ENCODE results near the gene NAAA.

NAAA gene

GRCh38 chr4:75889537-75890199 is 51.1 kb downstream of the NAAA start:
- ATAC-seq, result no peak
- TF ChIP-seq SNAI2 (CRISPR knock-in tag; IDR thresholded peaks at IDR 0.05), result no peak

GRCh38 chr4:75886104-75886503 is 54.7 kb downstream of the NAAA start:
- ATAC-seq, result no peak
- TF ChIP-seq ARNTL (CRISPR knock-in tag; IDR thresholded peaks at IDR 0.05; ENCODE audit: borderline replicate concordance, low read depth) (no peak), PPARA (CRISPR knock-in tag; IDR thresholded peaks at IDR 0.05; ENCODE audit: borderline replicate concordance) (no peak), TCF4 (CRISPR knock-in tag; IDR thresholded peaks at IDR 0.05; ENCODE audit: borderline replicate concordance) (no peak), TOX (CRISPR knock-in tag; IDR thresholded peaks at IDR 0.05; ENCODE audit: borderline replicate concordance) (no peak), CSRNP3 (CRISPR knock-in tag; IDR thresholded peaks at IDR 0.05) (no peak), PATZ1 (CRISPR knock-in tag; IDR thresholded peaks at IDR 0.05; ENCODE audit: borderline replicate concordance) (no peak)

- ATAC-seq, result no peak
- TF ChIP-seq ZNF70 (CRISPR knock-in tag; IDR thresholded peaks at IDR 0.05) (no peak), CREB5 (CRISPR knock-in tag; IDR thresholded peaks at IDR 0.05; ENCODE audit: low read depth) (no peak), POU6F1 (CRISPR knock-in tag; IDR thresholded peaks at IDR 0.05; ENCODE audit: borderline replicate concordance, low read depth) (no peak), ZC3H10 (CRISPR knock-in tag; IDR thresholded peaks at IDR 0.05) (no peak), OSR1 (CRISPR knock-in tag; IDR thresholded peaks at IDR 0.05) (no peak), ARNTL (CRISPR knock-in tag; IDR thresholded peaks at IDR 0.05; ENCODE audit: borderline replicate concordance, low read depth) (no peak), RARB (CRISPR knock-in tag; IDR thresholded peaks at IDR 0.05) (no peak), TCF4 (CRISPR knock-in tag; IDR thresholded peaks at IDR 0.05; ENCODE audit: borderline replicate concordance) (no peak), ZNF565 (CRISPR knock-in tag; conservative IDR thresholded peaks at IDR 0.05; ENCODE audit: low read depth) (no peak)
Measured at GRCh38 chr4:75881476-75881875, 59.3 kb downstream of the NAAA start.

- TF ChIP-seq ZNF565 (CRISPR knock-in tag; conservative IDR thresholded peaks at IDR 0.05; ENCODE audit: low read depth) (no peak), ZNF8 (CRISPR knock-in tag; IDR thresholded peaks at IDR 0.05) (no peak), CSRNP3 (CRISPR knock-in tag; IDR thresholded peaks at IDR 0.05) (no peak), SNAI2 (CRISPR knock-in tag; IDR thresholded peaks at IDR 0.05) (no peak), POU6F1 (CRISPR knock-in tag; IDR thresholded peaks at IDR 0.05; ENCODE audit: borderline replicate concordance, low read depth) (no peak), ARNTL (CRISPR knock-in tag; IDR thresholded peaks at IDR 0.05; ENCODE audit: borderline replicate concordance, low read depth) (no peak), GLIS3 (CRISPR knock-in tag; IDR thresholded peaks at IDR 0.05) (no peak), PPARA (CRISPR knock-in tag; IDR thresholded peaks at IDR 0.05; ENCODE audit: borderline replicate concordance) (no peak)
- ATAC-seq, result no peak
Measured at GRCh38 chr4:75880278-75880677, 60.5 kb downstream of the NAAA start.
